H9 (cell line): ENCODE results near the gene LARP4B. TPM values are rescaled to one million over a fixed set of nuclear protein-coding genes. Genes with fewer than 3 reads are reported as not detected.

Experiments used
- DNase-seq: peaks from one replicate; pipeline ENCODE4 v3.0.0-alpha.2; 2017
- H2AFZ ChIP-seq: one replicate; pipeline ENCODE4 v1.6.1; 2013; ENCODE audit warnings: mild to moderate bottlenecking, low read length, control low read depth, moderate library complexity
- H2AK5ac ChIP-seq: 2 replicates; pipeline ENCODE4 v1.6.1; 2013; ENCODE audit warnings: low read length, control low read depth, mixed read lengths; ENCODE audit not compliant: insufficient read length
- H2BK120ac ChIP-seq: one replicate; pipeline ENCODE4 v1.6.1; 2013; ENCODE audit warnings: low read depth, mild to moderate bottlenecking, low read length, control low read depth, inconsistent platforms; ENCODE audit not compliant: poor library complexity, severe bottlenecking
- H2BK12ac ChIP-seq: 2 replicates; pipeline ENCODE4 v1.6.1; 2013; ENCODE audit warnings: low read length, control low read depth, mixed read lengths, low read depth; ENCODE audit not compliant: insufficient read length
- H2BK15ac ChIP-seq: 2 replicates; pipeline ENCODE4 v1.6.1; 2013; ENCODE audit warnings: low read depth, low read length, control low read depth
- H2BK20ac ChIP-seq: one replicate; pipeline ENCODE4 v1.6.1; 2013; ENCODE audit warnings: low read depth, mild to moderate bottlenecking, low read length, control low read depth, inconsistent platforms; ENCODE audit not compliant: poor library complexity, severe bottlenecking
- H2BK5ac ChIP-seq: 2 replicates; pipeline ENCODE4 v1.6.1; 2013; ENCODE audit warnings: low read length, control low read depth, mixed read lengths; ENCODE audit not compliant: insufficient read length
- H3K14ac ChIP-seq: 2 replicates; pipeline ENCODE4 v1.6.1; 2013; ENCODE audit warnings: low read length, control low read depth; ENCODE audit not compliant: insufficient read depth
- H3K18ac ChIP-seq: 2 replicates; pipeline ENCODE4 v1.6.1; 2013; ENCODE audit warnings: low read depth, mild to moderate bottlenecking, mixed read lengths, low read length, control low read depth; ENCODE audit not compliant: insufficient read length
- H3K23ac ChIP-seq: 2 replicates; pipeline ENCODE4 v1.6.1; 2013; ENCODE audit warnings: low read length, control low read depth, mixed read lengths, low read depth; ENCODE audit not compliant: insufficient read length
- H3K23me2 ChIP-seq: 2 replicates; pipeline ENCODE4 v1.6.1; 2013; ENCODE audit warnings: low read depth, mild to moderate bottlenecking, mixed read lengths, low read length, control low read depth; ENCODE audit not compliant: insufficient read length, poor library complexity, severe bottlenecking
- H3K27ac ChIP-seq: 2 replicates; pipeline ENCODE4 v1.5.1; 2013; ENCODE audit warnings: low read length, control low read depth, mixed read lengths, low read depth; ENCODE audit not compliant: insufficient read length
- H3K27me3 ChIP-seq: 2 replicates; pipeline ENCODE4 v1.6.1; 2013; ENCODE audit warnings: low read length, control low read depth, inconsistent platforms; ENCODE audit not compliant: insufficient read depth
- H3K4ac ChIP-seq: 2 replicates; pipeline ENCODE4 v1.6.1; 2013; ENCODE audit warnings: low read depth, mild to moderate bottlenecking, control low read depth, inconsistent platforms, low read length, moderate library complexity
- H3K4me1 ChIP-seq: 2 replicates; pipeline ENCODE4 v1.6.1; 2013; ENCODE audit warnings: low read length, control low read depth, inconsistent platforms; ENCODE audit not compliant: insufficient read depth
- H3K4me2 ChIP-seq: 2 replicates; pipeline ENCODE4 v1.6.1; 2013; ENCODE audit warnings: low read length, control low read depth, mixed read lengths; ENCODE audit not compliant: insufficient read length, insufficient read depth
- H3K56ac ChIP-seq: 2 replicates; pipeline ENCODE4 v1.6.1; 2013; ENCODE audit warnings: low read depth, mild to moderate bottlenecking, mixed read lengths, low read length, control low read depth; ENCODE audit not compliant: insufficient read length
- H3K79me1 ChIP-seq: 2 replicates; pipeline ENCODE4 v1.6.1; 2013; ENCODE audit warnings: low read depth, mild to moderate bottlenecking, moderate library complexity, low read length, control low read depth, inconsistent platforms; ENCODE audit not compliant: insufficient read depth, poor library complexity, severe bottlenecking
- H3K79me2 ChIP-seq: 2 replicates; pipeline ENCODE4 v1.6.1; 2013; ENCODE audit warnings: low read length, control low read depth, inconsistent platforms; ENCODE audit not compliant: insufficient read depth
- H3K9ac ChIP-seq: 2 replicates; pipeline ENCODE4 v1.6.1; 2013; ENCODE audit warnings: low read length, control low read depth, mixed read lengths; ENCODE audit not compliant: insufficient read length; ENCODE audit errors: extremely low read depth
- H3K9me3 ChIP-seq: one replicate; pipeline ENCODE4 v1.6.1; 2013; ENCODE audit warnings: low read depth, low read length, inconsistent platforms; ENCODE audit not compliant: control insufficient read depth
- H3T11ph ChIP-seq: one replicate; pipeline ENCODE4 v1.6.1; 2013; ENCODE audit warnings: mild to moderate bottlenecking, low read length, control low read depth, inconsistent platforms
- H4K20me1 ChIP-seq: one replicate; pipeline ENCODE4 v1.6.1; 2013; ENCODE audit not compliant: control insufficient read depth, insufficient read length, insufficient read depth
- H4K5ac ChIP-seq: 2 replicates; pipeline ENCODE4 v1.6.1; 2013; ENCODE audit warnings: low read depth, mild to moderate bottlenecking, mixed read lengths, low read length, control low read depth; ENCODE audit not compliant: insufficient read length
- H4K8ac ChIP-seq: replicated peaks from 2 replicates; pipeline ENCODE4 v1.6.1; 2013; ENCODE audit warnings: low read length, control low read depth, mixed read lengths, low read depth; ENCODE audit not compliant: insufficient read length
- H4K91ac ChIP-seq: 2 replicates; pipeline ENCODE4 v1.6.1; 2013; ENCODE audit warnings: low read depth, mild to moderate bottlenecking, moderate library complexity, mixed read lengths, low read length, control low read depth; ENCODE audit not compliant: insufficient read length
- H3K27ac Mint-ChIP-seq, 3 experiments: 2 replicates in 2 of 3; 3 replicates in 1 of 3; pipeline ENCODE4 v1.8.0; 2020 to 2021; ENCODE audit warnings: mixed read lengths in 3 of 3, mild to moderate bottlenecking in 1 of 3, moderate library complexity in 1 of 3
- H3K27me3 Mint-ChIP-seq: 2 replicates; pipeline ENCODE4 v1.8.0; 2021; ENCODE audit warnings: low read depth, mild to moderate bottlenecking, moderate library complexity, mixed read lengths
- H3K36me3 Mint-ChIP-seq, 3 experiments: 2 replicates in 2 of 3; 3 replicates in 1 of 3; pipeline ENCODE4 v1.8.0; 2020 to 2021; ENCODE audit warnings: low read depth in 3 of 3, mixed read lengths in 3 of 3; ENCODE audit not compliant: insufficient read depth in 1 of 3
- H3K4me1 Mint-ChIP-seq, 2 experiments: 2 replicates each; pipeline ENCODE4 v1.8.0; 2020; ENCODE audit warnings: mixed read lengths in 2 of 2
- H3K4me3 Mint-ChIP-seq, 2 experiments: 2 replicates in 1 of 2; 3 replicates in 1 of 2; pipeline ENCODE4 v1.8.0; 2020 to 2021; ENCODE audit warnings: mild to moderate bottlenecking in 2 of 2, mixed read lengths in 2 of 2, moderate library complexity in 1 of 2
- H3K9me3 Mint-ChIP-seq, 2 experiments: 2 replicates in 1 of 2; 3 replicates in 1 of 2; pipeline ENCODE4 v1.8.0; 2020; ENCODE audit warnings: mild to moderate bottlenecking in 2 of 2, mixed read lengths in 2 of 2, moderate library complexity in 1 of 2
- CTCF ChIP-seq: fragments of 200-600 bp; sonication (generic); conservative IDR thresholded peaks from 3 replicates; pipeline ENCODE4 v1.8.0; 2021; ENCODE audit warnings: antibody characterized with exemption, mild to moderate bottlenecking
- WGBS: extraction: QIAGEN DNeasy Blood & Tissue Kit; methylation state at CpG from one replicate; pipeline ENCODE4 v1.1.7; 2013; ENCODE audit warnings: missing lambda C conversion rate, low lambda C conversion rate, mixed read lengths; ENCODE audit not compliant: insufficient read length; ENCODE audit errors: extremely low coverage; 5-methylcytosine and 5-hydroxymethylcytosine counted together
- total RNA-seq: library from RNA; stranded (reverse); gene quantifications from 2 replicates; pipeline ENCODE4 v1.2.1, GENCODE V29; 2021

Gene LARP4B
- total RNA-seq, 1 experiment from 2014 or later: 88.9 TPM

GRCh38 chr10:945778-946177 lies 14.3 kb upstream of the LARP4B start:
- Histone ChIP-seq H2AK5ac (no peak overlapping the region), H4K5ac (no peak overlapping the region), H3K4me2 (no peak overlapping the region), H2BK15ac (no peak overlapping the region), H4K91ac (no peak overlapping the region), H3K56ac (no peak overlapping the region), H3K9me3 (no peaks in the 10 kb centered on the region), H3K23me2 (no peaks in the 10 kb centered on the region), H3K9ac (no peak overlapping the region), H3K27ac (no peak overlapping the region), H2BK5ac (no peak overlapping the region), H3K4me1 (no peaks in the 10 kb centered on the region), H4K20me1 (no peaks in the 10 kb centered on the region), H2BK12ac (no peak overlapping the region), H3K18ac (no peak overlapping the region), H3K14ac (no peak overlapping the region), H2AFZ (no peak overlapping the region), H3K79me1 (no peaks in the 10 kb centered on the region), H3K4ac (no peak overlapping the region), H3K27me3 (no peaks in the 10 kb centered on the region), H2BK120ac (no peak overlapping the region), H4K8ac (no peak overlapping the region), H3T11ph (no peak overlapping the region), H3K23ac (no peak overlapping the region), H2BK20ac (no peak overlapping the region), H3K79me2 (no peaks in the 10 kb centered on the region)
- H3K36me3 Mint-ChIP-seq: no peaks in the 10 kb centered on the region
- no peaks in the 10 kb centered on the region for H3K9me3 Mint-ChIP-seq
- no peak for DNase-seq
- H3K4me1 Mint-ChIP-seq: peaks cover 10% of the 10 kb centered on the region in 2 experiments
- no CpG with 5 or more reads among the region's 6 CpGs for WGBS
- TF ChIP-seq CTCF: no peak
- no peak overlapping the region for H3K4me3 Mint-ChIP-seq
- H3K27me3 Mint-ChIP-seq: peaks cover 18% of the 10 kb centered on the region
- H3K27ac Mint-ChIP-seq: peak overlapping the region in 1 of 3 experiments; percentile 25; a peak in 1 of 7 replicates
